Glomerular visceral epithelial cell (primary cell): Measurements from ENCODE around the gene UNC13A.

Experiments
- DNase-seq: peaks from one replicate; pipeline ENCODE4 v3.0.0-alpha.2; 2016; ENCODE audit errors: extremely low spot score

The UNC13A gene

GRCh38 chr19:17669419-17669818 is 18.7 kb downstream of the UNC13A start:
- no peak for DNase-seq

- no peak for DNase-seq
Measured at GRCh38 chr19:17665058-17665457, 23.1 kb downstream of the UNC13A start.

DNA sequence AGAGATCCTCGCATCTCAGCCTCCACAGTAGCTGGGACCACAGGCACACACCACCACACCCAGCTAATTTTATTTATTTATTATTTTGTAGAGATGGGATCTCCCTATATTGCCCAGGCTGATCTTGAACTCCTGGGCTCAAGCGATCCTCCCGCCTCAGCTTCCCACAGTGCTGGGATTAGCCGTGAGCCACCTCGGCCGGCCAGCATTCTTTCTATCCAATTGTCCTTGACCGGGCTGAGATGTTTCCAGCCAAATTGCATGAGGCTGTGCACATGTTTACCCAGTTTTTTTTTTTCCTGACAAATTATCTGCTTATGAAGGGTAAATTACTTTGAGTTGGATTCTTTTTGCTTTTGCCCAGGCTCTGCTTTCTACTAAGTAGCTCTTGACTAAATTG is 28.2 kb downstream of the UNC13A start:
- no peak for DNase-seq

- DNase-seq: no peak
Measured at GRCh38 chr19:17658666-17659065, 29.5 kb downstream of the UNC13A start.

DNA sequence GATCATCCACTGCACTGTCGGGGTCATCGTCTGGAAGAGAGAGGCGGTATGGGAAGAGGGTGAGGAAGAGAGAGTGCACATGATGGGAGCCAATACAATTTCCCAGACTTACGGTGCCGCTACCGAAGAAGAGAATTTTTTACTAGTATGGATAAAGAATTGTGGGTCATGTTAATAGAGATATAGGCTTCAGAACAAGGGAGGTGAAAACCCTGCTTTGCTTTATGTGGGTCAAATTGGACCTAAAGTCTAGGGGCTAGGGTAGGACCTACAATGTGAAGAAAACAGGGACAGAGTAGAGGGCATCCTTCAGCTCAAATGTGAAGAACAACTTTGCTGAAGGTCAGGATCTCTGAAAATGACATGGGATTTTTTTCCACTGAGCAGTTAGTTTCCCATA is 29.9 kb downstream of the UNC13A start:
- no peak for DNase-seq

DNA sequence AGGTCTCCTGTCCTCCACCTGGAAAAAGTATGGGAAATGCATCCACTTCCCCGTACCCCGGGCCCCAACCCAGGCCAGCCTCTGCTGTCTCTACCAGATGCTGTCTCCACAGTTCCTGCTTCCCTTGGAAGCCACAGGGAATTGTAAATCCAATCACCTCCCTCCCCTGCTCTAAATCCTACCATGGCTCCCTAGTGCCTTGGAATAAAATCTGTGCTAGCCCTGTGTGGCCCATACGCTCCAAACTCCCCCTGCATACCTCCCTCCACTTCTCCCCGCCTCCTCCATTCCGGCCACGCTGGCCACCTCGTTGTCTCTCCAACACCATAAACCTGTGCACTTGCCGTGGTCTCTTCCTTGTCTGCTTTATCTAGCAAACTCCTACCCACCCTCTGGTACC is 31.2 kb downstream of the UNC13A start:
- no peak for DNase-seq

- no peak for DNase-seq
Measured at GRCh38 chr19:17655751-17656472, 32.2 kb downstream of the UNC13A start.

GRCh38 chr19:17654993-17655392 is 33.2 kb downstream of the UNC13A start:
- DNase-seq: no peak

- DNase-seq: no peak
Measured at GRCh38 chr19:17652627-17653026, 35.5 kb downstream of the UNC13A start.

- no peak for DNase-seq
Measured at GRCh38 chr19:17648786-17649185, 39.4 kb downstream of the UNC13A start.

DNA sequence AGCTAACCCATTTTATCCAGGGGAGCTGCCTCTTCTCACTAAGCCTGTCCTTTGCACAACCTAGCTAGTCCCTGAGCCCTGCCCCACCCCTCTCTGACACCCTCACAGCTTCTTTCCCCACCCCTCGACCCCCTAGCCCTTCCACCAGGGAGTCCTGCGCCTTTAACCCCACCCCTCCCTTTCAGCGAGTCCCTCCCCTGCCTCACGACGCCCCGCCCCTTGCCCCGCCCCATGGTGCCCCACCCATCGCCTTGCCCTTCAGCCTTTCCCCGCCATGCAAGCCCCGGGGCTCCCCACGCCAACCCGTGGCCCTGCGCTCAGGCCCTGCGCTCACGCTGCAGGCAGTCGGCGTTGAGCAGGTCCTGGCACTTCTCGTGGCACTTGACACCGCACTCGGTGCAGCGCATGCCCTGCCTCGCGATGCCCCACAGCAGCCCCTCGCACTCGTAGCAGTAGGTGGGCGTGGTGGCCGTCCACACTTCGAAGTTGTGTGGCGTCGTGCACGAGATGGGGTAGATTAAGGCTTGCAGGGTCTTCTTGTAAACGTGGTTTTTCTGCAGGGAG is 40.0 kb downstream of the UNC13A start:
- DNase-seq: no peak

GRCh38 chr19:17647071-17648020 is 40.8 kb downstream of the UNC13A start:
- no peak for DNase-seq

GRCh38 chr19:17646441-17646840 is 41.7 kb downstream of the UNC13A start:
- DNase-seq: no peak

DNA sequence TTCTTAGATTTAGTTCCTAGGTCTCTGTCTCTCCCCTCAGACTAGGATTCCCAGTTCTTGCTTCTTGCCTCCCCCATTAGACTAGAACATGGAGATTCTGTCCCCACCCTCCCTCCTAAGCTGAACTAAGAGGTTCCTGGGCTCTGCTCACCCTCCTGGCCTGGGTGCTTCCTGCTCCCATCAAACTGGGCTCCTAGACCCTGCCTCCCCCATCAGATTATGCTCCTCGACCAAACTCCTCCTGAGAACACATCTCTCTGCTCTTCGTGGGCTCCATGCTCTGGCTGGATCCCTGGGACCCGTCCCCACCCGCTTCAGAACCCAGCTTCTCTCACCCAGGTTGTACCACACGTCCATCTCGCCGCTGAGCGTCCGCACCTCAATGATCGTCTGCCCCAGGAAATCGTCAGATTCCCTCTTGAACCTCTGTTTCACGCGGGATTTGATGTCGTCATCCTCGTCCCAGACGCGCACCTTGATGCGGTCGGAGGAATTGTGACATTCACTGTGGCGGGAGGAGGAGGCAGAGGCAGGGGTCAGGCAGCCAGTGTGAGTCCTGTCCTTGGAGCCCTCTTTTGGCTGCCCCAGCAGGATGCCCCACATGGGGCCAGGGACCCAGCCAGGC is 42.7 kb downstream of the UNC13A start:
- no peak for DNase-seq

DNA sequence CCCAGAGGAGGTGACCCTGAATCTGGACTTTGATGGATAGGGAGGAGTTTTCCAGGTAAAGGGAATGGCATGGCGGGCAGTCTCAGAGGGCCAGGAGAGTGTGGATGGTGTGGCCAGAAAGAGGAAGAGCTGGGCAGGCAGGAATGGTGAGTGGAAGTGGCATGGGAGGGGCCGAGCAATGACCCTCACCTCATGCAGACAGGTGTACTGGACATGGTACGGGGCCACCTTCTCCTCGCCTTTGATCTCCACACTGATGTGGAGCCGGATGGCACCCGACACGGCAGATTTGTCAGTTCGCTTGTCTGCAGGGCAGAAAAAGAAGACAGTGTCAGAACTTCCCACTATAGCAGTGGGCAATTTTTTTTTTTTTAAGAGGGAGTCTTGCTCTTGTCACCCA is 45.5 kb downstream of the UNC13A start:
- DNase-seq: no peak

- no peak for DNase-seq
Measured at GRCh38 chr19:17641846-17642245, 46.3 kb downstream of the UNC13A start.

DNA sequence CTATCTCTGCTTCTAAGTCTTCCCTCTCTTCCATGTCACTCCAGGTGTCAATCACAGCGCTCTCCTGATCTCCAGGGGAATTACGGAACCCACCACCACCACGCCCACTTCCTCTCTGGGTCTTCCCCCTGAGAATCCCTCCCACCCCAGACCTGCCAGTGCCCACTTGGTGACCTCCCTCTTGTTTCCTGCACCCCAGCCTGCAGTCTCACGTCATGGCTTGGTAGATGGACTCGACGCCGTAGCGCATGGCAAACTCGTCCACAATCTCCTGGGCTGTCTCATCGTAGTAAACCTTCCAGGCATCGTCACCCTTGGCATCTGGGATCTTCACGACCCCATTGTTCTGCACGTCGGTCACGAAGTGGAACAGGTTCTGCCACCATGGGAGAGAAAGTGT is 47.0 kb downstream of the UNC13A start:
- DNase-seq: no peak

DNA sequence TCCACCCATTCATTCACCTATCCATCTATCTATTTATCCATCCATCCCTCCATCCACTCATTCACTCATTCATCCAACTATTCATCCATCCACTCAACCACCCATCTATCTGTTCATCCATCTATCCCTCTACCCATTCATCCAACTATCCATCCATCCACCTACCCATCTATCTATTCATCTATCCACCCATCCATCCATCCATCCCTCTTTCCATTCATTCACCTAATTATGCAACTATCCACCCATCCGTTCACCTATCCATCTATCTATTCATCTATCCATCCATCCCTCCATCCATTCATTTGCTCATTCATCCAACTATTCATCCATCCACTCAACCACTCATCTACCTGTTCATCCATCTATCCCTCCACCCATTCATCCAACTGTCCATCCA is 54.5 kb downstream of the UNC13A start:
- no peak for DNase-seq

DNA sequence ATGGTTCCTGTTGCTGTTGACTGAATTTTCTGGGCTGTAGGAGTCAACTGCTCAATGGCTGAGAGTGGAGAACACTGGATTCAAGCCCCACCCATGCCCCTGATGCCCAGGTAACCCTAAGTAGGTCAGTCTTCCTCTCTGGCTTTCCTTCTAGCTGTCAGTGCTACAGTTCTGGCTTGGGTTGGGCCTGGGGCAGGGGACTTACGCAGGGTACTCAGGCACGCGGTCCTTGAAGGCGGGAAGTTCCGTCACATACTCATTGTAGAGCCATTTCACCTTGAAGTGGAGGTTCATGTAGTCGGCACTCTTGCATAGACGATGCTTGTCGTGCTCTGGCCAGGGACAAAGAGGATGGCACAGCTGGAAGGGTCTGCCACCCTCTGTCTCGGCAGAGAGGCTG is 55.6 kb downstream of the UNC13A start:
- DNase-seq: no peak

DNA sequence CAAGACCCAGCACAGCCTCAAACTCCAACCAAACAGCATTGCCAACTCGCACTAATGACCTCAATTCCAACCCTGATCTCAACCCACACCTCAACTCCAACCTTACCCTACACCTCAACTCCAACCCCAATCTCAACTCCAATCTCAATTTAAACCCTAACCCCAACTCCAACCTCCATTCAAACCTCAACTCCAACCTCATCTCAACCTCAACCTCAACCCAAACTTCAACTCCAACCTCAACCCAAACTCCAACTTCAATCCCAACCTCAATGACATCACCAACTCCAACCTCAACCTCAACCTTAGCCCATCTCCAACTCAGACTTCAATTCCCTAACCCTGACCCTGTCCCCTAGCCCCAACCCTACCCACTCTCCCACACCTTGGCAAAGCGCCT is 58.4 kb downstream of the UNC13A start:
- DNase-seq: no peak

DNA sequence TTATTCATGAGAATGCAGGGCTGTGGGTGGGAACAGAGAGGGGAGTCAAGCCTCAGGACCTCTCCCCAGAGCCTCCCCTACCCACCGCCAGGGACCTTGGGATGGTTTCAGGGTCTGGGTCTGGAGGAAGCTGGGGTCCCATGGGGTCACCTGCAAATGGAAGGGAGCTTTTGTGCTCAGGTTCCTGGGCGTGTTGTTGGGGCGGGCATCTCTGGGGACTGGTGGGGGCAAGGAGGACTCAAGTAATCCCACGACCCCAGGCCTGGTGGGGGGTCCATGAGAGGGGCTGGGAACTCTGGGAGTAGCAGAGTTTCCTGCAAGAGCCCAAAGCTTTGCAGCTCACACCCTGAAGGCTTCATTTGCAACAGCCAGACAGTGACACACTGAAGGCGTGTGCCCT is 60.2 kb downstream of the UNC13A start:
- DNase-seq: no peak

GRCh38 chr19:17627161-17627560 is 61.0 kb downstream of the UNC13A start:
- DNase-seq: no peak
